ENCODE measurements around the gene CTPS2. TPM values are rescaled to one million over a fixed set of nuclear protein-coding genes. Genes with fewer than 3 reads are reported as not detected.
A peak's percentile ranks its signal among the peaks of the same experiment; 100 is the strongest.

CTPS2 gene
- total and polyA plus RNA-seq, 2 experiments from 2014 or later, result 10.4 to 35.5 TPM

DNA sequence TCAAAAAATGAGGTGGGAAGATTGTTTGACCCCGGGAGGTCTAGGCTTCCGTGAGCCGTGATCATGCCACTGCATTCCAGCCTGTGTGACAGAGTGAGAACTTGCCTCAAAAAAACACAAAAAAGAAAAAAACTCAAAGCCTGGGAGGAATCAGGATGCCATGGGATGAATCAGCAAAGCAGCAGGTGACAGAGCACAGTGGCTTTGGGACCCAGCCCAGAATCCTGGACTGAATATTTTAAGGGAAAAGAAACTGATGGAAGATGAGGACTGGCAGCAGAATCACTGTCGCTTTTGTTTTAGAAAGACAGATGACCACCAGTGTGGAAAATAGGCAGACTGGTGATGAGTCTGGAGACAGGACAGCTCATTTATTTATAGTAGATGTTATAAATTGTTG lies 45.9 kb downstream of the CTPS2 start (continued):
- TF ChIP-seq ZNF462 (CRISPR knock-in tag; IDR thresholded peaks at IDR 0.05), result no peak

GRCh38 chrX:16665089-16665488 lies 47.4 kb downstream of the CTPS2 start:
- H3F3A ChIP-seq (replicated peaks; ENCODE audit: low read depth), result no peaks in the 10 kb centered on the region
- no peak overlapping the region for H2AFZ ChIP-seq
- peaks cover 5% of the 10 kb centered on the region; the same call in 1 of the 2 replicates for H3K4me1 ChIP-seq (ENCODE audit: insufficient read depth)
- DNase-seq (ENCODE audit: low spot score) (no peak), ATAC-seq (no peak)
- no peak overlapping the region for H3K4me3 ChIP-seq
- Mint-ChIP-seq H3K27me3 (ENCODE audit: insufficient read depth, low read depth, poor library complexity) (no peaks in the 10 kb centered on the region), H3K36me3 (ENCODE audit: low read depth) (peaks cover 64% of the 10 kb centered on the region), H3K27ac (no peak overlapping the region), H3K4me1 (peaks cover 9% of the 10 kb centered on the region), H3K9me3 (no peaks in the 10 kb centered on the region), H3K4me3 (no peak overlapping the region)
- no peaks in the 10 kb centered on the region for H3K9me2 ChIP-seq (ENCODE audit: insufficient read depth)
- no peak for TF ChIP-seq STAT1 (IDR thresholded peaks at IDR 0.05; ENCODE audit: unreplicated experiment)
- no peak overlapping the region for H3K27ac ChIP-seq (ENCODE audit: low read depth)
- H3K27me3 ChIP-seq (ENCODE audit: insufficient read depth), result no peaks in the 10 kb centered on the region
- H3K79me2 ChIP-seq (replicated peaks; ENCODE audit: insufficient read depth), result no peaks in the 10 kb centered on the region
- no peaks in the 10 kb centered on the region for H4K20me1 ChIP-seq (replicated peaks; ENCODE audit: insufficient read depth)
- no peaks in the 10 kb centered on the region for H3K36me3 ChIP-seq (ENCODE audit: insufficient read depth)
- H3K4me2 ChIP-seq, result no peak overlapping the region

DNA sequence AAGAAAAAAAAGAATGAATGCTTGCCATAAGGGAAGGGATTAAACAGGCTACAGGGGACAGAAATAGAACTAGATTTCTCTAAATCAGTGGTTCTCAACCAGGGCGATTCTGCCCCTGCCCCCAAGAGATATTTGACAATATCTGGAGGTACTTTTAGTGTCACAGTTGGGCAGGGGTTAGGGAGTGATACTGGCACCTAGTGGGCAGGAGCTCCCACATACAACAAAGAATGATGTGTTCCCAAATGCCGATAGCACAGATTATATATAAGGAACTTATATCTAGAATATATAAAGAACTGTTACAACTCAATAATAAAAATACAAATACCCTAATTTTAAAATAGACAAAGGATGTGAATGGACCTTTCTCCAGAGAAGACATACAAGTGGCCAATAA lies 47.8 kb downstream of the CTPS2 start:
- Mint-ChIP-seq H3K27ac (peak overlapping the region; percentile 67; the same call in 1 of the 2 replicates), H3K9me3 (no peaks in the 10 kb centered on the region), H3K4me3 (no peak overlapping the region), H3K27me3 (ENCODE audit: insufficient read depth, low read depth, poor library complexity) (no peaks in the 10 kb centered on the region), H3K36me3 (ENCODE audit: low read depth) (peaks cover 63% of the 10 kb centered on the region), H3K4me1 (peaks cover 9% of the 10 kb centered on the region)
- Histone ChIP-seq H3K9me2 (ENCODE audit: insufficient read depth) (no peaks in the 10 kb centered on the region), H3K4me1 (ENCODE audit: insufficient read depth) (peaks cover 5% of the 10 kb centered on the region; the same call in 1 of the 2 replicates), H3K27ac (ENCODE audit: low read depth) (no peak overlapping the region), H3K79me2 (replicated peaks; ENCODE audit: insufficient read depth) (no peaks in the 10 kb centered on the region), H3F3A (replicated peaks; ENCODE audit: low read depth) (no peaks in the 10 kb centered on the region), H3K4me2 (no peak overlapping the region), H3K4me3 (no peak overlapping the region), H3K36me3 (ENCODE audit: insufficient read depth) (no peaks in the 10 kb centered on the region), H3K27me3 (ENCODE audit: insufficient read depth) (no peaks in the 10 kb centered on the region), H4K20me1 (replicated peaks; ENCODE audit: insufficient read depth) (no peaks in the 10 kb centered on the region), H2AFZ (no peak overlapping the region)
- ATAC-seq (no peak), DNase-seq (ENCODE audit: low spot score) (no peak)
- TF ChIP-seq CTCF (conservative IDR thresholded peaks at IDR 0.05; ENCODE audit: low read depth in 2 of 2), result peak; percentile 37 to 50; a peak in 3 of 4 replicates
